Measurements from ENCODE around the gene COX8A.

COX8A gene

GRCh38 chr11:64018310-64018709 is 43.9 kb downstream of the COX8A start:
- Histone ChIP-seq H3K27ac (ENCODE audit: low read depth, low read length) (no peak overlapping the region), H3K4me2 (ENCODE audit: low read depth, low read length, poor library complexity, severe bottlenecking) (no peak overlapping the region), H3K27me3 (ENCODE audit: low read length) (no peaks in the 10 kb centered on the region), H3K4me3 (ENCODE audit: insufficient read depth, low read length, poor library complexity, severe bottlenecking) (no peak overlapping the region), H3F3A (ENCODE audit: insufficient read depth) (no peaks in the 10 kb centered on the region), H3K36me3 (ENCODE audit: low read length) (no peaks in the 10 kb centered on the region), H3K9ac (ENCODE audit: low read length) (no peak overlapping the region), H3K9me3 (ENCODE audit: insufficient read depth, low read length) (no peaks in the 10 kb centered on the region), H4K20me1 (ENCODE audit: low read depth, low read length) (no peaks in the 10 kb centered on the region), H2AFZ (ENCODE audit: low read depth, low read length, severe bottlenecking) (no peak overlapping the region), H3K9me2 (replicated peaks; ENCODE audit: insufficient read depth, low read length) (no peaks in the 10 kb centered on the region), H3K79me2 (ENCODE audit: insufficient read depth, low read length) (no peaks in the 10 kb centered on the region)
- no peak for TF ChIP-seq EZH2phosphoT487 (conservative IDR thresholded peaks at IDR 0.05; ENCODE audit: low read length)
- no peak for TF ChIP-seq CTCF (IDR thresholded peaks at IDR 0.05; ENCODE audit: insufficient read depth, low read length, poor library complexity, severe bottlenecking)

GRCh38 chr11:64019106-64020037 is 45.0 kb downstream of the COX8A start:
- no peak for TF ChIP-seq EZH2phosphoT487 (conservative IDR thresholded peaks at IDR 0.05; ENCODE audit: low read length)
- no peak for TF ChIP-seq CTCF (IDR thresholded peaks at IDR 0.05; ENCODE audit: insufficient read depth, low read length, poor library complexity, severe bottlenecking)
- H3K4me2 ChIP-seq (ENCODE audit: low read depth, low read length, poor library complexity, severe bottlenecking) = no peak overlapping the region

GRCh38 chr11:64020976-64021756 is 46.7 kb downstream of the COX8A start:
- no peaks in the 10 kb centered on the region for H3K9me2 ChIP-seq (replicated peaks; ENCODE audit: insufficient read depth, low read length)
- H3K27me3 ChIP-seq (ENCODE audit: low read length) = no peaks in the 10 kb centered on the region
- no peaks in the 10 kb centered on the region for H4K20me1 ChIP-seq (ENCODE audit: low read depth, low read length)
- H3K9me3 ChIP-seq (ENCODE audit: insufficient read depth, low read length) = no peaks in the 10 kb centered on the region
- H3K27ac ChIP-seq (ENCODE audit: low read depth, low read length) = no peak overlapping the region
- no peak overlapping the region for H2AFZ ChIP-seq (ENCODE audit: low read depth, low read length, severe bottlenecking)
- no peaks in the 10 kb centered on the region for H3K79me2 ChIP-seq (ENCODE audit: insufficient read depth, low read length)
- TF ChIP-seq CTCF (IDR thresholded peaks at IDR 0.05; ENCODE audit: insufficient read depth, low read length, poor library complexity, severe bottlenecking) (no peak), EZH2phosphoT487 (conservative IDR thresholded peaks at IDR 0.05; ENCODE audit: low read length) (no peak)
- no peak overlapping the region for H3K4me3 ChIP-seq (ENCODE audit: insufficient read depth, low read length, poor library complexity, severe bottlenecking)
- H3K4me2 ChIP-seq (ENCODE audit: low read depth, low read length, poor library complexity, severe bottlenecking) = no peak overlapping the region
- H3F3A ChIP-seq (ENCODE audit: insufficient read depth) = no peaks in the 10 kb centered on the region
- H3K9ac ChIP-seq (ENCODE audit: low read length) = no peak overlapping the region
- H3K36me3 ChIP-seq (ENCODE audit: low read length) = no peaks in the 10 kb centered on the region

More at GRCh38 chr11:64019106-64020037, 45.0 kb downstream of the COX8A start:
- Histone ChIP-seq H3K79me2 (ENCODE audit: insufficient read depth, low read length) (no peaks in the 10 kb centered on the region), H3K27me3 (ENCODE audit: low read length) (no peaks in the 10 kb centered on the region), H3F3A (ENCODE audit: insufficient read depth) (no peaks in the 10 kb centered on the region), H3K9me3 (ENCODE audit: insufficient read depth, low read length) (no peaks in the 10 kb centered on the region), H4K20me1 (ENCODE audit: low read depth, low read length) (no peaks in the 10 kb centered on the region), H3K36me3 (ENCODE audit: low read length) (no peaks in the 10 kb centered on the region), H3K27ac (ENCODE audit: low read depth, low read length) (no peak overlapping the region), H2AFZ (ENCODE audit: low read depth, low read length, severe bottlenecking) (no peak overlapping the region), H3K9me2 (replicated peaks; ENCODE audit: insufficient read depth, low read length) (no peaks in the 10 kb centered on the region), H3K4me3 (ENCODE audit: insufficient read depth, low read length, poor library complexity, severe bottlenecking) (no peak overlapping the region), H3K9ac (ENCODE audit: low read length) (no peak overlapping the region)

Data from SU-DHL-6 (cell line).